ENCODE data around the gene AFMID. TPM values are rescaled to one million over a fixed set of nuclear protein-coding genes. Genes with fewer than 3 reads are reported as not detected.
"Not testable (repeated sequence)": the region's sequence is repeated elsewhere in the genome, so short reads cannot be mapped to it uniquely, and the experiment has no call there.

The AFMID gene
- total RNA-seq, 1 donor from 2014 or later, result 47.6 TPM

GRCh38 chr17:78252701-78253635 is 65.8 kb downstream of the AFMID start:
- Histone ChIP-seq H3K4me1 (peaks cover 25% of the 10 kb centered on the region), H3K4me3 (no peak overlapping the region), H3K27me3 (no peaks in the 10 kb centered on the region), H3K9me3 (no peaks in the 10 kb centered on the region), H3K36me3 (no peaks in the 10 kb centered on the region), H3K27ac (no peak overlapping the region)
- intact Hi-C loops (cut with DNase I), result loop anchor here (5.0 to 10.0 kb wide), 2 partner anchors 141 to 172 kb away; no protein-coding TSS in a partner anchor
- TF ChIP-seq POLR2A (IDR thresholded peaks at IDR 0.05) (no peak), POLR2AphosphoS5 (IDR thresholded peaks at IDR 0.05; ENCODE audit: insufficient read depth in 1 of 2, low read depth in 1 of 2) (peak in 1 of 2 donors; percentile 3)
- no peak for DNase-seq (ENCODE audit: extremely low spot score in 2 of 2)

DNA sequence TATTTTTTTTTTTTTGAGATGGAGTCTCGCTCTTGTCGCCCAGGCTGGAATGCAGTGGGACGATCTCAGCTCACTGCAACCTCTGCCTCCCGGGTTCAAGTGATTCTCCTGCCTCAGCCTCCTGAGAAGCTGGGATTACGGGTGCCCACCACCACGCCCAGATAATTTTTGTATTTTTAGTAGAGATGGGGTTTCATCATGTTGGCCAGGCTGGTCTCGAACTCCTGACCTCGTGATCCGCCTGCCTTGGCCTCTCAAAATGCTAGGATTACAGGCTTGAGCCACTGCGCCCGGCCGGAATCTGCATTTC is 66.4 kb downstream of the AFMID start:
- intact Hi-C loops (cut with DNase I), result loop anchor here (5.0 to 10.0 kb wide), 2 partner anchors 141 to 171 kb away; no protein-coding TSS in a partner anchor
- peak overlapping the region; percentile 86 to 92 for H3K4me3 ChIP-seq
- not testable (repeated sequence) for DNase-seq (ENCODE audit: extremely low spot score in 2 of 2); H3K27me3 ChIP-seq; H3K27ac ChIP-seq; H3K9me3 ChIP-seq; H3K36me3 ChIP-seq
- H3K4me1 ChIP-seq, result peaks cover 32% of the 10 kb centered on the region

DNA sequence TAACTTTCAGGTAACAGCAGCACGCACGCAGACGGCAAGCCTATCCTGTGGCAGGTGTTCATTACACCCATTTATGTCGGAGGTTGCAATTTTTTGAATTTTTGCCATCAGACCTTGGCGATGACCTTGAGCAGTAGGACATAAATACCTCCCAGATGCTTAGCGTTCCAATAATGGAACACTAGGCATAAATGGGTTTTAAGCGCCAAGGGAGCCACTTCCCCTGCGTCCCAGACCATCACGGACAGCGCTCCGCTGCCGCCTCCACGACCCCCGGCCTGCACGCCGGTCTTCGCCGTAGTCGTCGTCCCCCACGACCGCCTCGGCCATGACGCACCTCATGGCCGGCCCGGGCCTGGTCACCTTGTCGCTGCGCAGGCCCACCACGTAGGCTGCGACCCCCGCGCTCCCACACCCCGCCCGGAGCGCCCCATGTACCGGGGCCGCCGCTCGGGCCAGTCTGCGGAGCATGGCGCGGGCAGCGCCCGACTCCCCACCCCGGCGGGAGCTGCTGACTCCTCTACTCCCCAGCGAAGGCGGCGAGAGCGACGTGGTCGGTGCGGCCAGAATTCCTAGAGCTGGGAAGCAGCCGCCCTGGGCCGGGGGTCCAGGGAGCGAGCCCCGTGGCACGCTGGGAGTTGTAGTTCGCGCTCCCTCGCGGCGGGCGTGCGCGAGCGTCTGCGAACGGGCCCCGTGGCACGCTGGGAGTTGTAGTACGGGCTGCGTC is 66.9 kb downstream of the AFMID start:
- peak overlapping the region; percentile 86 to 92 for H3K4me3 ChIP-seq
- no peaks in the 10 kb centered on the region for H3K9me3 ChIP-seq
- no peak for DNase-seq (ENCODE audit: extremely low spot score in 2 of 2)
- H3K27ac ChIP-seq, result peak overlapping the region; percentile 77
- TF ChIP-seq POLR2AphosphoS5 (IDR thresholded peaks at IDR 0.05; ENCODE audit: insufficient read depth in 1 of 2, low read depth in 1 of 2) (peak; percentile 59 to 83), CTCF (IDR thresholded peaks at IDR 0.05) (peak in 1 of 3 experiments; percentile 21), POLR2A (IDR thresholded peaks at IDR 0.05) (no peak)
- H3K4me1 ChIP-seq, result peaks cover 36% of the 10 kb centered on the region
- intact Hi-C loops (cut with DNase I), result loop anchor here (5.0 to 10.0 kb wide), 2 partner anchors 142 to 171 kb away; no protein-coding TSS in a partner anchor
- no peaks in the 10 kb centered on the region for H3K27me3 ChIP-seq
- H3K36me3 ChIP-seq, result no peaks in the 10 kb centered on the region

GRCh38 chr17:78255029-78255656 is 68.0 kb downstream of the AFMID start:
- peaks cover 36% of the 10 kb centered on the region for H3K4me1 ChIP-seq
- H3K27me3 ChIP-seq, result no peaks in the 10 kb centered on the region
- no peak overlapping the region for H3K27ac ChIP-seq
- H3K36me3 ChIP-seq, result no peaks in the 10 kb centered on the region
- TF ChIP-seq CTCF (IDR thresholded peaks at IDR 0.05) (no peak), POLR2AphosphoS5 (IDR thresholded peaks at IDR 0.05; ENCODE audit: insufficient read depth in 1 of 2, low read depth in 1 of 2) (no peak), POLR2A (IDR thresholded peaks at IDR 0.05) (no peak)
- no peak overlapping the region for H3K4me3 ChIP-seq
- H3K9me3 ChIP-seq, result no peaks in the 10 kb centered on the region
- no peak for DNase-seq (ENCODE audit: extremely low spot score in 2 of 2)
- intact Hi-C loops (cut with DNase I), result loop anchor here (10.0 kb wide), 1 partner anchor 170 kb away; no protein-coding TSS in a partner anchor

- Histone ChIP-seq H3K9me3 (no peaks in the 10 kb centered on the region), H3K27me3 (no peaks in the 10 kb centered on the region), H3K4me3 (no peak overlapping the region), H3K36me3 (no peaks in the 10 kb centered on the region), H3K4me1 (peaks cover 30% of the 10 kb centered on the region), H3K27ac (no peak overlapping the region)
- no peak for DNase-seq (ENCODE audit: extremely low spot score in 2 of 2)
- intact Hi-C loops (cut with DNase I), result loop anchor here (10.0 kb wide), 1 partner anchor 169 kb away; no protein-coding TSS in a partner anchor
- TF ChIP-seq CTCF (IDR thresholded peaks at IDR 0.05) (no peak), POLR2A (IDR thresholded peaks at IDR 0.05) (no peak), POLR2AphosphoS5 (IDR thresholded peaks at IDR 0.05; ENCODE audit: insufficient read depth in 1 of 2, low read depth in 1 of 2) (no peak)
These were observed 69.0 kb downstream of the AFMID start for GRCh38 chr17:78255953-78256706.
